T1000 (cell line): ENCODE data around the gene POLE3.
"Not testable (repeated sequence)": the region's sequence is repeated elsewhere in the genome, so short reads cannot be mapped to it uniquely, and the experiment has no call there.

Experiments used
- DNase-seq: peaks from one replicate; lab custom pipeline; 2025; ENCODE audit warnings: mixed read lengths; lab: John Stamatoyannopoulos, UW

The POLE3 gene

GRCh38 chr9:113403646-113404045 is 6.8 kb downstream of the POLE3 start:
- DNase-seq, result no peak

GRCh38 chr9:113401027-113401792 is 9.3 kb downstream of the POLE3 start, which contains the start of gene ALAD:
ALAD (minus strand) TSS chr9:113401284; CDS start chr9:113393559, 7,725 bp downstream.
- DNase-seq, result peak; percentile 97

- DNase-seq, result no peak
Observed at GRCh38 chr9:113399646-113400200, 10.8 kb downstream of the POLE3 start.

GRCh38 chr9:113398796-113399195 is 11.7 kb downstream of the POLE3 start:
- DNase-seq, result no peak

- no peak for DNase-seq
Observed at GRCh38 chr9:113397203-113397631, 13.3 kb downstream of the POLE3 start.

GRCh38 chr9:113395000-113395861 is 15.2 kb downstream of the POLE3 start:
- DNase-seq, result no peak

GRCh38 chr9:113393281-113393680 is 17.2 kb downstream of the POLE3 start:
- DNase-seq, result no peak

- DNase-seq, result no peak
Observed at GRCh38 chr9:113391917-113392316, 18.6 kb downstream of the POLE3 start.

- DNase-seq, result no peak
Observed at GRCh38 chr9:113390192-113390960, 20.1 kb downstream of the POLE3 start.

- no peak for DNase-seq
Observed at GRCh38 chr9:113389451-113389850, 21.0 kb downstream of the POLE3 start.

- no peak for DNase-seq
Observed at GRCh38 chr9:113388833-113389232, 21.6 kb downstream of the POLE3 start.

GRCh38 chr9:113387560-113388230 is 22.8 kb downstream of the POLE3 start:
- no peak for DNase-seq

- no peak for DNase-seq
Observed at GRCh38 chr9:113386571-113387393, 23.7 kb downstream of the POLE3 start.

- DNase-seq, result no peak
Observed at GRCh38 chr9:113381909-113382411, 28.5 kb downstream of the POLE3 start.

GRCh38 chr9:113381441-113381840 is 29.0 kb downstream of the POLE3 start:
- DNase-seq, result not testable (repeated sequence)

GRCh38 chr9:113380869-113381378 is 29.6 kb downstream of the POLE3 start:
- no peak for DNase-seq

GRCh38 chr9:113379829-113380210 is 30.7 kb downstream of the POLE3 start:
- not testable (repeated sequence) for DNase-seq

- DNase-seq, result not testable (repeated sequence)
Observed at GRCh38 chr9:113379094-113379828, 31.2 kb downstream of the POLE3 start.
